GM12878 (cell line): ENCODE data around the gene FCGR1A. TPM values are rescaled to one million over a fixed set of nuclear protein-coding genes. Genes with fewer than 3 reads are reported as not detected.
A peak's percentile ranks its signal among the peaks of the same experiment; 100 is the strongest.
"Not testable (repeated sequence)": the region's sequence is repeated elsewhere in the genome, so short reads cannot be mapped to it uniquely, and the experiment has no call there.

Experiments used
- ATAC-seq: fragments of 200-7000 bp; cut with Tn5 transposase; 3 replicates; pipeline ENCODE4 v1.9.1; 2020; ENCODE audit warnings: mild to moderate bottlenecking, moderate library complexity
- BruUV-seq: library from RNA; stranded (reverse); fragments of 400-500 nt; replicated peaks from 2 replicates; lab custom pipeline; 2021; lab: Mats Ljungman, UMichigan
- CTCF ChIA-PET: fragments of 300-600 bp; sonication (Branson Sonifier 250); formaldehyde crosslinking; extraction: SDS; loops from one replicate; lab custom pipeline; 2021; ENCODE audit warnings: inconsistent platforms; lab: Yijun Ruan, JAX
- POLR2A ChIA-PET: fragments of 350-600 bp; formaldehyde crosslinking; extraction: SDS; loops from one replicate; lab custom pipeline; 2021; ENCODE audit warnings: inconsistent platforms; lab: Charles Lee
- RAD21 ChIA-PET: fragments of 300-600 bp; sonication (Branson Sonifier 250); formaldehyde crosslinking; loops from one replicate; lab custom pipeline; 2023; ENCODE audit warnings: antibody characterized with exemption; ENCODE audit not compliant: unreplicated experiment; lab: Charles Lee
- SMC1A ChIA-PET: fragments of 300-600 bp; sonication (Branson Sonifier 250); formaldehyde crosslinking; loops from one replicate; lab custom pipeline; 2023; ENCODE audit not compliant: unreplicated experiment, uncharacterized antibody; lab: Charles Lee
- DNase-seq: peaks from one replicate; pipeline ENCODE4 v3.0.0-alpha.2; 2011; ENCODE audit warnings: low read depth, low spot score
- FAIRE-seq: peaks from 3 replicates; lab custom pipeline; 2011; peaks lifted over from hg19 to GRCh38; lab: Jason Lieb, UNC
- H2AFZ ChIP-seq: 2 replicates; pipeline ENCODE4 v1.6.0; 2011; ENCODE audit warnings: low read depth, low read length, control low read depth; ENCODE audit not compliant: control insufficient read depth
- H3K27ac ChIP-seq: 2 replicates; pipeline ENCODE4 v1.5.1; 2011; ENCODE audit warnings: control low read depth; ENCODE audit not compliant: control insufficient read depth, insufficient read depth
- H3K27me3 ChIP-seq, 2 experiments: replicated peaks in 1 of 2; 2 replicates each; pipeline versions ENCODE4 v1.6.0 to v1.6.1; 2011; ENCODE audit warnings: low read length in 1 of 2; ENCODE audit not compliant: control insufficient read depth in 2 of 2, insufficient read depth in 2 of 2
- H3K36me3 ChIP-seq, 2 experiments: 2 replicates each; pipeline ENCODE4 v1.5.1; 2011; ENCODE audit warnings: low read length in 1 of 2; ENCODE audit not compliant: control insufficient read depth in 2 of 2, insufficient read depth in 2 of 2
- H3K4me1 ChIP-seq: 2 replicates; pipeline ENCODE4 v1.6.1; 2011; ENCODE audit warnings: mild to moderate bottlenecking, low read length, moderate library complexity, mixed read lengths; ENCODE audit not compliant: control insufficient read depth, insufficient read depth
- H3K4me2 ChIP-seq: 2 replicates; pipeline ENCODE4 v1.6.0; 2011; ENCODE audit warnings: control low read depth; ENCODE audit not compliant: control insufficient read depth, insufficient read depth
- H3K4me3 ChIP-seq: fragments of 200-600 bp; sonication (generic); 2 replicates; pipeline ENCODE4 v1.5.1; 2016
- H3K79me2 ChIP-seq: 2 replicates; pipeline ENCODE4 v1.6.0; 2011; ENCODE audit warnings: low read length; ENCODE audit not compliant: control insufficient read depth, insufficient read depth
- H3K9ac ChIP-seq: 2 replicates; pipeline ENCODE4 v1.8.0; 2011; ENCODE audit warnings: low read length, control low read depth, mixed read lengths; ENCODE audit not compliant: control insufficient read depth, insufficient read depth
- H3K9me3 ChIP-seq: replicated peaks from 3 replicates; pipeline ENCODE4 v1.5.1; 2011; ENCODE audit warnings: mild to moderate bottlenecking, low read length; ENCODE audit not compliant: control insufficient read depth, insufficient read depth
- H4K20me1 ChIP-seq: 2 replicates; pipeline ENCODE4 v1.6.0; 2011; ENCODE audit not compliant: control insufficient read depth, insufficient read depth
- WGBS: methylation state at CpG from one replicate; pipeline ENCODE4 v1.1.6; 2016; ENCODE audit warnings: low lambda C conversion rate; ENCODE audit not compliant: insufficient replicate concordance, insufficient coverage; ENCODE audit errors: missing lambda C conversion rate; 5-methylcytosine and 5-hydroxymethylcytosine counted together
- in situ Hi-C: fragments of 300-500 bp; cut with MboI; formaldehyde crosslinking; loops from 9 replicates; pipeline ENCODE4 v1.14.3; 2018; ENCODE audit warnings: mixed read lengths
- intact Hi-C: fragments of 100-400 bp; cut with micrococcal nuclease; formaldehyde crosslinking; loops from one replicate; pipeline ENCODE4 v1.14.2; 2022; ENCODE audit not compliant: unreplicated experiment
- polyA plus RNA-seq, 11 experiments: library from polyadenylated mRNA; depleted of rRNA in 4 of 11; unstranded in 6 of 11; stranded (reverse) in 5 of 11; fragments of >200 nt; fragmentation: Nextera tagmentation in 4 of 11; fragmentation: Illumina TruSeq in 1 of 11; extraction: Ambion mirVana in 4 of 11; extraction: Trizol in 1 of 11; gene quantifications; 1 replicate in 1 of 11; 2 replicates in 10 of 11; pipeline versions ENCODE4 v1.2.1 to v1.2.3, GENCODE V29; 2011 to 2016; ENCODE audit warnings: inconsistent platforms in 2 of 11, missing spikeins in 2 of 11, low read depth in 1 of 11
- total RNA-seq, 4 experiments: library from RNA; depleted of rRNA in 3 of 4; stranded (reverse); fragments of >200 nt in 3 of 4; fragmentation: Illumina TruSeq in 1 of 4; extraction: Trizol in 1 of 4; gene quantifications; 2 replicates each; pipeline versions ENCODE4 v1.2.1 to v1.2.3, GENCODE V29; 2013 to 2021
- TF ChIP-seq, protein P1 (sequence below), 3 experiments: IDR thresholded peaks in 2 of 3; conservative IDR thresholded peaks in 1 of 3; 2 replicates each; pipeline ENCODE4 v1.5.1; 2011; ENCODE audit warnings: low read depth in 3 of 3, low read length in 3 of 3, mild to moderate bottlenecking in 3 of 3, control low read depth in 2 of 3, moderate library complexity in 2 of 3, inconsistent platforms in 1 of 3, mixed read lengths in 1 of 3; ENCODE audit not compliant: control insufficient read depth in 2 of 3, insufficient read depth in 1 of 3; ENCODE audit errors: extremely low read depth in 1 of 3

The FCGR1A gene
- total and polyA plus RNA-seq, 10 of the 15 experiments (the other 5 are each of a cell fraction or from before 2014, with no cell fraction given): not detected

GRCh38 chr1:149787688-149788451 lies 5.4 kb downstream of the FCGR1A start:
- H4K20me1 ChIP-seq, H3K4me2 ChIP-seq, CTCF ChIA-PET, ATAC-seq, H2AFZ ChIP-seq, RAD21 ChIA-PET, POLR2A ChIA-PET, H3K36me3 ChIP-seq, H3K27ac ChIP-seq, H3K79me2 ChIP-seq, H3K9ac ChIP-seq, FAIRE-seq, H3K4me1 ChIP-seq, intact Hi-C loops, BruUV-seq, DNase-seq, H3K27me3 ChIP-seq, H3K9me3 ChIP-seq, SMC1A ChIA-PET, in situ Hi-C loops, H3K4me3 ChIP-seq: not testable (repeated sequence)
- no CpG with 5 or more reads among the region's 3 CpGs for WGBS

GRCh38 chr1:149792502-149792901 lies 10.0 kb downstream of the FCGR1A start:
- SMC1A ChIA-PET, H3K9me3 ChIP-seq, H3K36me3 ChIP-seq, in situ Hi-C loops, H3K27me3 ChIP-seq, CTCF ChIA-PET, BruUV-seq, FAIRE-seq: not testable (repeated sequence)
- TF ChIP-seq, protein P1, sequence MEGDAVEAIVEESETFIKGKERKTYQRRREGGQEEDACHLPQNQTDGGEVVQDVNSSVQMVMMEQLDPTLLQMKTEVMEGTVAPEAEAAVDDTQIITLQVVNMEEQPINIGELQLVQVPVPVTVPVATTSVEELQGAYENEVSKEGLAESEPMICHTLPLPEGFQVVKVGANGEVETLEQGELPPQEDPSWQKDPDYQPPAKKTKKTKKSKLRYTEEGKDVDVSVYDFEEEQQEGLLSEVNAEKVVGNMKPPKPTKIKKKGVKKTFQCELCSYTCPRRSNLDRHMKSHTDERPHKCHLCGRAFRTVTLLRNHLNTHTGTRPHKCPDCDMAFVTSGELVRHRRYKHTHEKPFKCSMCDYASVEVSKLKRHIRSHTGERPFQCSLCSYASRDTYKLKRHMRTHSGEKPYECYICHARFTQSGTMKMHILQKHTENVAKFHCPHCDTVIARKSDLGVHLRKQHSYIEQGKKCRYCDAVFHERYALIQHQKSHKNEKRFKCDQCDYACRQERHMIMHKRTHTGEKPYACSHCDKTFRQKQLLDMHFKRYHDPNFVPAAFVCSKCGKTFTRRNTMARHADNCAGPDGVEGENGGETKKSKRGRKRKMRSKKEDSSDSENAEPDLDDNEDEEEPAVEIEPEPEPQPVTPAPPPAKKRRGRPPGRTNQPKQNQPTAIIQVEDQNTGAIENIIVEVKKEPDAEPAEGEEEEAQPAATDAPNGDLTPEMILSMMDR (IDR thresholded peaks at IDR 0.05 in 2 of 3, conservative IDR thresholded peaks at IDR 0.05 in 1 of 3; ENCODE audit: control insufficient read depth in 2 of 3, extremely low read depth in 1 of 3, insufficient read depth in 1 of 3, low read depth in 3 of 3, low read length in 3 of 3): peak; percentile 10 to 33 (median 19); a peak in 2 of 6 replicates
- TF ChIP-seq, all 136 proteins: peak for 1; not testable (repeated sequence) for 135
- H3K4me2 ChIP-seq, intact Hi-C loops, H4K20me1 ChIP-seq, POLR2A ChIA-PET, H3K79me2 ChIP-seq, H3K4me3 ChIP-seq, H3K4me1 ChIP-seq, H3K27ac ChIP-seq, H3K9ac ChIP-seq, DNase-seq, RAD21 ChIA-PET: not testable (repeated sequence)
- 2% methylated on average over 14 of the region's 36 CpGs for WGBS
- ATAC-seq: peak; percentile 91
- H2AFZ ChIP-seq: peak overlapping the region; percentile 69
